Heart left ventricle (tissue), 16 donors: ENCODE results near the gene MED12L. TPM values are rescaled to one million over a fixed set of nuclear protein-coding genes. Genes with fewer than 3 reads are reported as not detected.

ENCODE experiments used
- ATAC-seq, 4 donors: fragments of 200-7000 bp; cut with Tn5 transposase; one replicate each; pipeline ENCODE4 v1.9.1; 2020 to 2022; ENCODE audit warnings: moderate library complexity in 4 of 4, mild to moderate bottlenecking in 3 of 4, moderate number of reproducible peaks in 1 of 4
- DNase-seq, 5 donors: peaks; one replicate each; pipeline ENCODE4 v3.0.0-alpha.2; 2020
- H3K27ac ChIP-seq, 12 donors: fragments of 200-600 bp; sonication (generic) in 4 of 12; one replicate each; pipeline versions ENCODE4 v1.5.0 to v1.8.0; 2016 to 2022; ENCODE audit warnings: mild to moderate bottlenecking in 2 of 12
- H3K27me3 ChIP-seq, 9 donors: fragments of 200-600 bp; sonication (generic) in 2 of 9; one replicate each; pipeline versions ENCODE4 v1.5.1 to v1.8.0; 2016 to 2022; ENCODE audit warnings: mild to moderate bottlenecking in 3 of 9
- H3K36me3 ChIP-seq, 9 donors: fragments of 200-600 bp; sonication (generic) in 2 of 9; one replicate each; pipeline versions ENCODE4 v1.5.0 to v1.8.0; 2018 to 2022; ENCODE audit warnings: mild to moderate bottlenecking in 2 of 9
- H3K4me1 ChIP-seq, 12 donors: fragments of 200-600 bp; sonication (generic) in 4 of 12; one replicate each; pipeline versions ENCODE4 v1.5.0 to v1.8.0; 2016 to 2022; ENCODE audit warnings: mild to moderate bottlenecking in 3 of 12
- H3K4me3 ChIP-seq, 12 donors: fragments of 200-600 bp; sonication (generic) in 4 of 12; one replicate each; pipeline versions ENCODE4 v1.5.0 to v1.8.0; 2017 to 2022; ENCODE audit warnings: mild to moderate bottlenecking in 9 of 12, moderate library complexity in 4 of 12
- H3K9me3 ChIP-seq, 12 donors: fragments of 200-600 bp; sonication (generic) in 4 of 12; one replicate each; pipeline versions ENCODE4 v1.5.0 to v1.8.0; 2016 to 2022; ENCODE audit warnings: mild to moderate bottlenecking in 1 of 12
- POLR2A ChIP-seq, 2 donors: fragments of 450-650 bp; IDR thresholded peaks; one replicate each; pipeline ENCODE4 v1.6.1; 2017; ENCODE audit warnings: antibody characterized with exemption in 2 of 2, mild to moderate bottlenecking in 2 of 2, moderate library complexity in 2 of 2
- WGBS, 4 donors: extraction: QIAGEN DNeasy Blood & Tissue Kit in 2 of 4; methylation state at CpG; one replicate each; pipeline versions ENCODE4 v1.1.5 to v1.1.7; 2013 to 2018; 5-methylcytosine and 5-hydroxymethylcytosine counted together
- intact Hi-C, 10 donors: fragments of 100-400 bp; cut with DNase I; formaldehyde crosslinking; loops; one replicate each; pipeline versions ENCODE4 v1.11.1 to v1.14.2; 2022
- polyA plus RNA-seq, 2 donors: library from polyadenylated mRNA; stranded (reverse); fragments of 200-250 nt; gene quantifications; one replicate each; pipeline ENCODE4 v1.2.3, GENCODE V29; 2013
- total RNA-seq, 9 donors: library from RNA; depleted of rRNA in 2 of 9; stranded (reverse); fragments of >200 nt in 2 of 9; fragmentation: NEBNext Ultra II Directional in 3 of 9; extraction: Animal tissue kit (Norgen Biotek cat#: 25700) in 3 of 9; gene quantifications; one replicate each; pipeline versions ENCODE4 v1.1.0 to v1.2.4, GENCODE V29; 2016 to 2023
- TF ChIP-seq, protein P1 (sequence below), 12 donors: fragments of 200-600 bp; sonication (generic) in 4 of 12; IDR thresholded peaks; one replicate each; pipeline versions ENCODE4 v1.5.0 to v1.8.0; 2018 to 2022; ENCODE audit warnings: antibody characterized with exemption in 12 of 12, mild to moderate bottlenecking in 5 of 12
- donor health status: ischemic (EF 13 %, LVEDD 7.1; RV severe dilation, severe dysfunction).
- donor health status: healthy with polysubstance abuse.
- donor health status: DM: no; HTN: yes; CAD: no.
- donor health status: DM: no; HTN: no; CAD: no.
- donor health status: ischemic (EF 25% LVEDD 6.9; RV normal size, moderate dysfunction).
- donor health status: ischemic (EF 25% LVEDD 5.7; RV mildly dilated, moderate dysfunction).
- donor health status: healthy.
- donor health status: DM: yes; HTN: yes; CAD: no.
- donor health status: ischemic (EF 35%, LVEDD 5.7; RV mildly dilated, moderate dysfunction).
- donor health status: nonischemic (EF 11% LVEDD 7.7; RV severe dilation, severe dysfunction).
- donor health status: DM: yes; HTN: yes; CAD: no.
- donor health status: PGD.
- donor health status: ischemic (EF 29% LVEDD 5.4; RV normal size, mild dysfunction).
- donor health status: nonischemic (EF 23%, LVEDD 6.1; RV moderate dilation, normal function).

Gene MED12L
- total and polyA plus RNA-seq, 11 donors: 0.06 to 2.1 (median 0.39) TPM

DNA sequence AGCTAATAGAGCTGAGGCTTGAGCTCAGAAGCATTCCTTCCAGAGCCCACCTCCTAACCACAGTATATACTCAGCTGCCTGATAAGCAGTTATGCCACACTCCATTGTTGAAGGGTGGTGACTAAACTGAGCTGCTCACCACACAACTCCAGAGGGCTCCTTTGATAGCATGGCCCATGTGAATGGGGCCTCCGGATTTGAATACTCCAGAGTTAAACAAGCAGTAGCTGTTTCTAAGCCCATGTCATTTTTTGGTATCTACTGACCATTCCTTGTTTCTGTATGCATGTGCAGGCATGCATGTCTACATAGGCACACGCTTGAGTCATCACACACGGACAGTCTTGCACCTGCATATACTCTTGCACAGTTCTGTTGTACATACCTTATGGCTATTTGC lies 346.5 kb downstream of the MED12L start:
- H3K27ac ChIP-seq: no peak overlapping the region
- intact Hi-C loops: loop anchor here in 2 of 10 donors (10.0 kb wide), 2 partner anchors 233 to 483 kb away; no protein-coding TSS in a partner anchor

DNA sequence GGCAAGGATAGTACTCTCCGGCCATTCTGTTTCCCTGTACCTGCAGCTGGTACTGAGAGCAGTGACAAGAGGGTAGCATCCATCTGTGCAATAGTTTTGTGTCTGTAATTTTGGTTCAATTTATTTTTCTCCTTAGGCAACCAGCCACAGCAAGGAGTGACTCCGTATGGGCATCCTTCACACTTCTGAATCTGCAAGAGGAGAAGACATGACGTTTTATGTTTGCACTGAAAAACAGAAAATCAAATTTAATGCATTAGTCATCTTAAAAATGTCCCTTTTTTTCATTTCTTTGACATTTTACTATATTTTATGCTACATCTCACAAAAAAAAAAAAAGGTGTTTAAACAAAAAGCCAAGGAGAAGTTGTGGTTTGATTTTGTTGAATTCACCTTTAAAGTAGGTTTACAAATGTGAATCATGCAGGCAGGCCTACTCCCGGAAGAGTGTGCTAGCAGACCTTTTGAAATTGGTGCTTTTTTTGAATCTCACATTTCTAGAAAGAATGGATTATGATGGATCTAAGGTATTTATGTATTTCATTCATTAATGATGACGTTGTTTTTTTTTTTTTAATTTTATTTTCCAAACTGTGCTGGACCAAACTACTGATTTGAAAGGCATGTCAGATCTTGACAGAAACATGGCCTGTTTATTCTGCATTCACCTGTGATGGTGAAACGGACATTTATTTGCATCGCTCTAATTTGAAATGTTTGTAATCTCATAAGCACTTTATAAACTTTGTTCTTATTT lies 347.3 kb downstream of the MED12L start:
- H3K36me3 ChIP-seq: no peaks in the 10 kb centered on the region
- intact Hi-C loops: loop anchor here in 2 of 10 donors (10.0 kb wide), 2 partner anchors 232 to 482 kb away; no protein-coding TSS in a partner anchor
- no peak overlapping the region for H3K4me3 ChIP-seq
- no peaks in the 10 kb centered on the region for H3K27me3 ChIP-seq
- DNase-seq (no peak), ATAC-seq (no peak)
- no peaks in the 10 kb centered on the region for H3K9me3 ChIP-seq
- no peak overlapping the region for H3K27ac ChIP-seq
- TF ChIP-seq, protein P1, sequence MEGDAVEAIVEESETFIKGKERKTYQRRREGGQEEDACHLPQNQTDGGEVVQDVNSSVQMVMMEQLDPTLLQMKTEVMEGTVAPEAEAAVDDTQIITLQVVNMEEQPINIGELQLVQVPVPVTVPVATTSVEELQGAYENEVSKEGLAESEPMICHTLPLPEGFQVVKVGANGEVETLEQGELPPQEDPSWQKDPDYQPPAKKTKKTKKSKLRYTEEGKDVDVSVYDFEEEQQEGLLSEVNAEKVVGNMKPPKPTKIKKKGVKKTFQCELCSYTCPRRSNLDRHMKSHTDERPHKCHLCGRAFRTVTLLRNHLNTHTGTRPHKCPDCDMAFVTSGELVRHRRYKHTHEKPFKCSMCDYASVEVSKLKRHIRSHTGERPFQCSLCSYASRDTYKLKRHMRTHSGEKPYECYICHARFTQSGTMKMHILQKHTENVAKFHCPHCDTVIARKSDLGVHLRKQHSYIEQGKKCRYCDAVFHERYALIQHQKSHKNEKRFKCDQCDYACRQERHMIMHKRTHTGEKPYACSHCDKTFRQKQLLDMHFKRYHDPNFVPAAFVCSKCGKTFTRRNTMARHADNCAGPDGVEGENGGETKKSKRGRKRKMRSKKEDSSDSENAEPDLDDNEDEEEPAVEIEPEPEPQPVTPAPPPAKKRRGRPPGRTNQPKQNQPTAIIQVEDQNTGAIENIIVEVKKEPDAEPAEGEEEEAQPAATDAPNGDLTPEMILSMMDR (IDR thresholded peaks at IDR 0.05): no peak
- no peak for TF ChIP-seq POLR2A (IDR thresholded peaks at IDR 0.05)
- no peaks in the 10 kb centered on the region for H3K4me1 ChIP-seq
- WGBS, 4 donors: 85 to 91% (median 90%) methylated on average over 7 of the region's 7 CpGs

More for the DNA sequence above, 346.5 kb downstream of the MED12L start:
- no peaks in the 10 kb centered on the region for H3K36me3 ChIP-seq
- H3K4me1 ChIP-seq: no peaks in the 10 kb centered on the region
- H3K27me3 ChIP-seq: no peaks in the 10 kb centered on the region
- WGBS, 4 donors: 78 to 86% (median 82%) methylated on average over 3 of the region's 3 CpGs
- DNase-seq (no peak), ATAC-seq (no peak)
- no peak overlapping the region for H3K4me3 ChIP-seq
- H3K9me3 ChIP-seq: no peaks in the 10 kb centered on the region
- TF ChIP-seq, protein P1 (IDR thresholded peaks at IDR 0.05): no peak
- no peak for TF ChIP-seq POLR2A (IDR thresholded peaks at IDR 0.05)

DNA sequence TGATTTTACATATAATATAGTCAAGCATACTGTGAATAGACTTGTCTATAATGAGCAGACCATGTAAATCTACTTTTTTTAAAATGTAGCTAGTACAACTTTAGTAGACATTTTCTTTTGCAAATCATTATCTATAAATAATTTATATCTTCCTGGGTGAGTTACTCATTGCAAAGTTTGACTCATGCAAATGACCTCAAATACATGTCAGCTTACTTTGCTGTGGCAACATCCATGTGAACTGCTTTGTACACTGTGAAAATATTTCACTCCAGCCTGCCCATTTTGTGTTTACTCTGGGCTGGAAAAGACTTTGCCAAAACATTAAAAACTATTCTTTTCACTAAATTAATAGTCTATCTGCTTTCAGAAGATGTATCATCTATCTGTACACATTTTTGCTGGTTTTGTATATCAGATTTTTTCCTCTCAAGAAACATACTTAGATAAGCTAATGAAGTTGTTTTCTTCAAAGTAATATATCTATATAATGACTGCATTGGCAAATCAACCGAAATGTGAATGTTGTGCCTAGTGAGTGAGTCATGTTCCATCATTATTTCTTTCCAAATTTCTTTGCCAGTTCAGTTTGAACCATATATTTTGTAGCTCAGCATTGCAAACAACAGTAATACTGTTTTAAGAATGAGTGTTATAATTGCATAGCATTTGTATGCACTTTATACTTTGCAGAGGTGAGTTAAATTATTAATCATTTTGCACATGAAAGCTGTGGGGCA lies 348.9 kb downstream of the MED12L start:
- DNase-seq (no peak), ATAC-seq (no peak)
- Histone ChIP-seq H3K27me3 (no peaks in the 10 kb centered on the region), H3K36me3 (no peaks in the 10 kb centered on the region), H3K27ac (no peak overlapping the region), H3K4me3 (no peak overlapping the region), H3K4me1 (no peaks in the 10 kb centered on the region), H3K9me3 (no peaks in the 10 kb centered on the region)
- intact Hi-C loops: loop anchor here in 2 of 10 donors (10.0 kb wide), 2 partner anchors 230 to 480 kb away; no protein-coding TSS in a partner anchor
- TF ChIP-seq, protein P1 (IDR thresholded peaks at IDR 0.05): no peak
- TF ChIP-seq POLR2A (IDR thresholded peaks at IDR 0.05): no peak
- 58 to 79% (median 68%) methylated on average over 1 of the region's 1 CpG for WGBS, 4 donors
